K562 (cell line): ENCODE data around the gene COQ2.

Source experiments
- ZNF143 ChIP-seq: sonication (generic); formaldehyde crosslinking; IDR thresholded peaks from 2 replicates; pipeline ENCODE4 v1.9.0; 2022; ENCODE audit warnings: mild to moderate bottlenecking, missing genetic modification reagents
- ZNF175 ChIP-seq: fragments of 200-800 bp; sonication (Bioruptor generic); IDR thresholded peaks from 2 replicates; pipeline ENCODE4 v1.6.1; 2016; ENCODE audit warnings: low read depth, mild to moderate bottlenecking, missing genetic modification characterization, missing compliant biosample characterization
- TF ChIP-seq, protein P1 (sequence below): sonication (generic); formaldehyde crosslinking; IDR thresholded peaks from 2 replicates; pipeline ENCODE4 v1.5.0; 2020; ENCODE audit warnings: missing genetic modification reagents

GRCh38 chr4:83297548-83298260 is 13.1 kb upstream of the COQ2 start:
- no peak for TF ChIP-seq ZNF175 (CRISPR knock-in tag)
- TF ChIP-seq, protein P1, sequence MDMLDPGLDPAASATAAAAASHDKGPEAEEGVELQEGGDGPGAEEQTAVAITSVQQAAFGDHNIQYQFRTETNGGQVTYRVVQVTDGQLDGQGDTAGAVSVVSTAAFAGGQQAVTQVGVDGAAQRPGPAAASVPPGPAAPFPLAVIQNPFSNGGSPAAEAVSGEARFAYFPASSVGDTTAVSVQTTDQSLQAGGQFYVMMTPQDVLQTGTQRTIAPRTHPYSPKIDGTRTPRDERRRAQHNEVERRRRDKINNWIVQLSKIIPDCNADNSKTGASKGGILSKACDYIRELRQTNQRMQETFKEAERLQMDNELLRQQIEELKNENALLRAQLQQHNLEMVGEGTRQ (CRISPR knock-in tag), result no peak
- no peak for TF ChIP-seq ZNF143 (CRISPR knock-in tag)
